ENCODE results near the gene MBOAT2. TPM values are rescaled to one million over a fixed set of nuclear protein-coding genes. Genes with fewer than 3 reads are reported as not detected.

Gene MBOAT2
- total RNA-seq, 1 experiment from 2014 or later, result 30.7 TPM

DNA sequence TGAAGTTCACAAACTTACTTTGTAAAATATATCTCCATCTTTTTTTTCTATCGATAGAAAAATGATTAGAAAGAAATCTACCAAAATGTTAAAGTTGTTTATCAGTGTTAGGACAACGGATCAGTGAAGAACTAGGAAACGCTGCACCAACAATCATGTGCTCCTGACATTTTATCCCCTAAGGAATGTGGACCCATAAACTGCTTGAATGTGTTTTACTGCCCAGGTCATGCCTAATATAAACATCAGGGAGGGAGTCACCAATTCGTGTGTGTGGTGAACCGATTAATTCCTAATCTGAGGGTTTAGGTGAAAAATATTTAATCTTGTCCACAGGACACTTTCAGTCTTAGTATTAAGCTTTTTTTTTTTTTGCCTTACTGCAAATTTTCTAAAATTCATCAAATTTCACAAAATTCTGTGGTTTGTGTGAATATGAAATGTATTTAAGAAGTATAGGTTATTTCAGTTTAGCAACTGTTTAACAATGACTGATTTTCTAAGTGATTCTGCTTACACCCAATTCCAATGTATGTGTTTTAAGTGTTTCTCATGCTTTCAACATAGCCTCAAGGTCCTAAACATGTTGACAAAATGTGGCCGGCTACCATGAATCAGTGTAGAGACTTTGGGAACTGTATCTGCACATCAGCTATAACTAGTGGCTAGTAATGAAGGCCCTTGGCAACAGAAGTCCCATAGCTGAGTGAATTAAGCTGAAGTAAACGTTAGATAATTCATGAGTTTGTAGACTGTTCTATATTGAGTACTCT is 155.0 kb downstream of the MBOAT2 start:
- peak; percentile 55 for ATAC-seq

DNA sequence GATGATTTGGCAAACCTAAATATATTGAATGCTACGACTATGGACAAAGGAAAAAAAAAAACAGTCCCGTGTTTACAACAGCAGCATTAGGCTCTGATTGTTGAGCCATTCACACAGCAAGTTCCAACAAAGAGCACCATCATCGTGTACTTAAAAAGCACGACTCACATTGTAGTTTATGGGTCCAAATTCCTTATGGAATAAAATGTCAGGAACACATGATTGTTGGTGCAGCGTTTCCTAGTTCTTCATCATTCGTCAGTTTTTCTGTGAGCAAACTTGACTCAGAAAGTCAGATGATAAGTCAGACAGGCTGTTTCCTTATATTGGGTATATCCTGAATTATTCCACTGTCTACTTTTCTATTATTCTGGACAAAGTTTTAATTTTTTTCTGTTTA is 156.1 kb downstream of the MBOAT2 start:
- ChIA-PET CTCF (no interaction called here), POLR2A (ENCODE audit: unreplicated experiment) (no interaction called here)
- BruUV-seq (replicated peaks), result no TSS peak
- H3K9me2 ChIP-seq (replicated peaks; ENCODE audit: low read length), result no peaks in the 10 kb centered on the region
- TF ChIP-seq EZH2phosphoT487 (IDR thresholded peaks at IDR 0.05; ENCODE audit: borderline replicate concordance, low read length), result no peak
- TF ChIP-seq EZH2 (IDR thresholded peaks at IDR 0.05; ENCODE audit: low read length, unreplicated experiment), result no peak
- TF ChIP-seq, protein P1, sequence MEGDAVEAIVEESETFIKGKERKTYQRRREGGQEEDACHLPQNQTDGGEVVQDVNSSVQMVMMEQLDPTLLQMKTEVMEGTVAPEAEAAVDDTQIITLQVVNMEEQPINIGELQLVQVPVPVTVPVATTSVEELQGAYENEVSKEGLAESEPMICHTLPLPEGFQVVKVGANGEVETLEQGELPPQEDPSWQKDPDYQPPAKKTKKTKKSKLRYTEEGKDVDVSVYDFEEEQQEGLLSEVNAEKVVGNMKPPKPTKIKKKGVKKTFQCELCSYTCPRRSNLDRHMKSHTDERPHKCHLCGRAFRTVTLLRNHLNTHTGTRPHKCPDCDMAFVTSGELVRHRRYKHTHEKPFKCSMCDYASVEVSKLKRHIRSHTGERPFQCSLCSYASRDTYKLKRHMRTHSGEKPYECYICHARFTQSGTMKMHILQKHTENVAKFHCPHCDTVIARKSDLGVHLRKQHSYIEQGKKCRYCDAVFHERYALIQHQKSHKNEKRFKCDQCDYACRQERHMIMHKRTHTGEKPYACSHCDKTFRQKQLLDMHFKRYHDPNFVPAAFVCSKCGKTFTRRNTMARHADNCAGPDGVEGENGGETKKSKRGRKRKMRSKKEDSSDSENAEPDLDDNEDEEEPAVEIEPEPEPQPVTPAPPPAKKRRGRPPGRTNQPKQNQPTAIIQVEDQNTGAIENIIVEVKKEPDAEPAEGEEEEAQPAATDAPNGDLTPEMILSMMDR (conservative IDR thresholded peaks at IDR 0.05; ENCODE audit: low read depth, low read length), result no peak
- H3K9ac ChIP-seq (ENCODE audit: low read length), result no peak overlapping the region
- H3K9me3 ChIP-seq (ENCODE audit: low read length), result no peaks in the 10 kb centered on the region
- H3K27me3 ChIP-seq (ENCODE audit: low read length), result no peaks in the 10 kb centered on the region
- H3K36me3 ChIP-seq (ENCODE audit: low read depth, low read length), result no peaks in the 10 kb centered on the region
- intact Hi-C loops (cut with micrococcal nuclease), result no loop called here
- no peak overlapping the region for H3K4me3 ChIP-seq (ENCODE audit: low read length)
- H3F3A ChIP-seq (ENCODE audit: low read length, unreplicated experiment), result no peaks in the 10 kb centered on the region
- ATAC-seq (no peak), DNase-seq (peak; percentile 33)
- H3K4me2 ChIP-seq (ENCODE audit: low read length), result no peak overlapping the region
- no peaks in the 10 kb centered on the region for H3K79me2 ChIP-seq (ENCODE audit: low read length)
- no peak overlapping the region for H2AFZ ChIP-seq (ENCODE audit: low read length)
- no peak overlapping the region for H3K27ac ChIP-seq (ENCODE audit: low read length)
- 0 out of 2 replicates have a peak, but pooled peaks cover 5% of the 10 kb centered on the region for H3K4me1 ChIP-seq (ENCODE audit: insufficient read depth, low read length)
- no peaks in the 10 kb centered on the region for H4K20me1 ChIP-seq (ENCODE audit: low read length)

More for the DNA sequence above, 155.0 kb downstream of the MBOAT2 start:
- TF ChIP-seq, protein P1 (conservative IDR thresholded peaks at IDR 0.05; ENCODE audit: low read depth, low read length), result no peak
- TF ChIP-seq EZH2phosphoT487 (IDR thresholded peaks at IDR 0.05; ENCODE audit: borderline replicate concordance, low read length) (no peak), EZH2 (IDR thresholded peaks at IDR 0.05; ENCODE audit: low read length, unreplicated experiment) (no peak)
- H3K9ac ChIP-seq (ENCODE audit: low read length), result no peak overlapping the region
- H3K4me2 ChIP-seq (ENCODE audit: low read length), result no peak overlapping the region
- ChIA-PET CTCF (no interaction called here), POLR2A (ENCODE audit: unreplicated experiment) (no interaction called here)
- H4K20me1 ChIP-seq (ENCODE audit: low read length), result no peaks in the 10 kb centered on the region
- no peaks in the 10 kb centered on the region for H3K27me3 ChIP-seq (ENCODE audit: low read length)
- DNase-seq, result peak; percentile 21
- intact Hi-C loops (cut with micrococcal nuclease), result no loop called here
- no peaks in the 10 kb centered on the region for H3K9me3 ChIP-seq (ENCODE audit: low read length)
- no peaks in the 10 kb centered on the region for H3K9me2 ChIP-seq (replicated peaks; ENCODE audit: low read length)
- no TSS peak for BruUV-seq (replicated peaks)
- H3K36me3 ChIP-seq (ENCODE audit: low read depth, low read length), result no peaks in the 10 kb centered on the region
- no peak overlapping the region for H3K27ac ChIP-seq (ENCODE audit: low read length)
- no peaks in the 10 kb centered on the region for H3F3A ChIP-seq (ENCODE audit: low read length, unreplicated experiment)
- no peak overlapping the region for H2AFZ ChIP-seq (ENCODE audit: low read length)
- H3K79me2 ChIP-seq (ENCODE audit: low read length), result no peaks in the 10 kb centered on the region
- H3K4me1 ChIP-seq (ENCODE audit: insufficient read depth, low read length), result 0 out of 2 replicates have a peak, but pooled peaks cover 5% of the 10 kb centered on the region
- H3K4me3 ChIP-seq (ENCODE audit: low read length), result no peak overlapping the region

DNA sequence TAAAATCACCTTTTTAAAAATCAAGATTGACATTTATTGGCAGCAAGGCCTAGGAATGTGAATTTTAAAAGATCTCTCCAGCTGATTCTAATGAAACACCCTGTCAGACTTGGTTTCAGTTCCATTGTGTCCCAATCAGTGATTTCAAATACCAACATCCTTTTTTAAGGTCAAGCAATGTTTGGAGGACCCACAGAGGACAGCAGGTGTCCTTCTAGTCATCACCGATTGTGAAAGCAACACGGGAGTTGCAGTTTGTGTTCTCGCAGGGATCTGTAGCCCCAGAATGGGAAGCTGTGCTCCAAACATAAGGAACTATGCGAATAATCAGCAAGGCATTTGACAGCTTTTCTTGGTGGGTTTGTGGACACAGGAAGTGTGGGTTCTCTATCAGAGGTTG is 161.6 kb downstream of the MBOAT2 start:
- no peaks in the 10 kb centered on the region for H3K36me3 ChIP-seq (ENCODE audit: low read depth, low read length)
- DNase-seq (no peak), ATAC-seq (no peak)
- H4K20me1 ChIP-seq (ENCODE audit: low read length), result no peaks in the 10 kb centered on the region
- H3K79me2 ChIP-seq (ENCODE audit: low read length), result peaks cover 4% of the 10 kb centered on the region
- no peak overlapping the region for H3K4me2 ChIP-seq (ENCODE audit: low read length)
- H2AFZ ChIP-seq (ENCODE audit: low read length), result no peak overlapping the region
- H3K4me3 ChIP-seq (ENCODE audit: low read length), result no peak overlapping the region
- peaks cover 3% of the 10 kb centered on the region; the same call in 1 of the 2 replicates for H3K4me1 ChIP-seq (ENCODE audit: insufficient read depth, low read length)
- no peak overlapping the region for H3K9ac ChIP-seq (ENCODE audit: low read length)
- H3K27ac ChIP-seq (ENCODE audit: low read length), result no peak overlapping the region
- intact Hi-C loops (cut with micrococcal nuclease), result no loop called here
- TF ChIP-seq EZH2phosphoT487 (IDR thresholded peaks at IDR 0.05; ENCODE audit: borderline replicate concordance, low read length), result no peak
- TF ChIP-seq, protein P1 (conservative IDR thresholded peaks at IDR 0.05; ENCODE audit: low read depth, low read length), result no peak
- no peak for TF ChIP-seq EZH2 (IDR thresholded peaks at IDR 0.05; ENCODE audit: low read length, unreplicated experiment)
- H3F3A ChIP-seq (ENCODE audit: low read length, unreplicated experiment), result no peaks in the 10 kb centered on the region
- no peaks in the 10 kb centered on the region for H3K9me2 ChIP-seq (replicated peaks; ENCODE audit: low read length)
- no peaks in the 10 kb centered on the region for H3K9me3 ChIP-seq (ENCODE audit: low read length)
- H3K27me3 ChIP-seq (ENCODE audit: low read length), result no peaks in the 10 kb centered on the region
- ChIA-PET CTCF (no interaction called here), POLR2A (ENCODE audit: unreplicated experiment) (no interaction called here)
- no TSS peak for BruUV-seq (replicated peaks)
